DND-41 (cell line): Measurements from ENCODE around the gene PLEKHM3.

Experiments used
- EZH2 ChIP-seq: IDR thresholded peaks from 3 replicates; pipeline ENCODE4 v1.6.1; 2012; ENCODE audit warnings: borderline replicate concordance, low read depth, mild to moderate bottlenecking, moderate library complexity, low read length, inconsistent platforms; ENCODE audit not compliant: severe bottlenecking
- TF ChIP-seq, protein P1 (sequence below): IDR thresholded peaks from 2 replicates; pipeline ENCODE4 v1.5.1; 2012; ENCODE audit warnings: borderline replicate concordance, low read length, moderate library complexity, mild to moderate bottlenecking; ENCODE audit not compliant: poor library complexity, severe bottlenecking; ENCODE audit errors: extremely low read depth

GRCh38 chr2:207970826-207971180 is 54.5 kb downstream of the PLEKHM3 start:
- TF ChIP-seq, protein P1, sequence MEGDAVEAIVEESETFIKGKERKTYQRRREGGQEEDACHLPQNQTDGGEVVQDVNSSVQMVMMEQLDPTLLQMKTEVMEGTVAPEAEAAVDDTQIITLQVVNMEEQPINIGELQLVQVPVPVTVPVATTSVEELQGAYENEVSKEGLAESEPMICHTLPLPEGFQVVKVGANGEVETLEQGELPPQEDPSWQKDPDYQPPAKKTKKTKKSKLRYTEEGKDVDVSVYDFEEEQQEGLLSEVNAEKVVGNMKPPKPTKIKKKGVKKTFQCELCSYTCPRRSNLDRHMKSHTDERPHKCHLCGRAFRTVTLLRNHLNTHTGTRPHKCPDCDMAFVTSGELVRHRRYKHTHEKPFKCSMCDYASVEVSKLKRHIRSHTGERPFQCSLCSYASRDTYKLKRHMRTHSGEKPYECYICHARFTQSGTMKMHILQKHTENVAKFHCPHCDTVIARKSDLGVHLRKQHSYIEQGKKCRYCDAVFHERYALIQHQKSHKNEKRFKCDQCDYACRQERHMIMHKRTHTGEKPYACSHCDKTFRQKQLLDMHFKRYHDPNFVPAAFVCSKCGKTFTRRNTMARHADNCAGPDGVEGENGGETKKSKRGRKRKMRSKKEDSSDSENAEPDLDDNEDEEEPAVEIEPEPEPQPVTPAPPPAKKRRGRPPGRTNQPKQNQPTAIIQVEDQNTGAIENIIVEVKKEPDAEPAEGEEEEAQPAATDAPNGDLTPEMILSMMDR, result no peak
- no peak for TF ChIP-seq EZH2
